ENCODE results near the gene MAPKAP1. TPM values are rescaled to one million over a fixed set of nuclear protein-coding genes. Genes with fewer than 3 reads are reported as not detected.

The MAPKAP1 gene
- total RNA-seq, 4 donors from 2014 or later: 59.0 to 98.2 (median 70.9) TPM

DNA sequence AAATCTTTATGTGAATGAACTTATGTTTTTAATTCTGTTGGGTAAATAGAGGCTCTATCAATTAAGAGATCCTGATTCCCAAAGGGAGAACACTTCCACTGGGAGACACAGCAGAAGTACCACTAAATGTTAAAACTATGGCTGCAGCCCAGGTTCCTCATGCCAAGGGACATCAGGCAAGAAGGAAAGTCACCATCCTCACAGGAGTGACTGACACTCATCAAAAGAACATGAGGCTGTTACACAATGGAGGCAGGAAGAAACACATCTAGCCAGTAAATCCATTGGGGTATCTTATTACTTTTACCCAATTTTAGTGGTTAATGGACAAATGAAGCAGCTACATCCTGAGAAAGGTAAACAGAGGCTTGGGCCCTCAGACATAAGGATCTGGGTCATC, 94.4 kb downstream of the MAPKAP1 start:
- Histone ChIP-seq H3K36me3 (no peaks in the 10 kb centered on the region), H3K4me3 (no peak overlapping the region), H3K27ac (no peak overlapping the region), H3K27me3 (no peaks in the 10 kb centered on the region), H3K9me3 (no peaks in the 10 kb centered on the region), H3K4me1 (no peaks in the 10 kb centered on the region)
- no peak for TF ChIP-seq POLR2A (IDR thresholded peaks at IDR 0.05)
- TF ChIP-seq, protein P1, sequence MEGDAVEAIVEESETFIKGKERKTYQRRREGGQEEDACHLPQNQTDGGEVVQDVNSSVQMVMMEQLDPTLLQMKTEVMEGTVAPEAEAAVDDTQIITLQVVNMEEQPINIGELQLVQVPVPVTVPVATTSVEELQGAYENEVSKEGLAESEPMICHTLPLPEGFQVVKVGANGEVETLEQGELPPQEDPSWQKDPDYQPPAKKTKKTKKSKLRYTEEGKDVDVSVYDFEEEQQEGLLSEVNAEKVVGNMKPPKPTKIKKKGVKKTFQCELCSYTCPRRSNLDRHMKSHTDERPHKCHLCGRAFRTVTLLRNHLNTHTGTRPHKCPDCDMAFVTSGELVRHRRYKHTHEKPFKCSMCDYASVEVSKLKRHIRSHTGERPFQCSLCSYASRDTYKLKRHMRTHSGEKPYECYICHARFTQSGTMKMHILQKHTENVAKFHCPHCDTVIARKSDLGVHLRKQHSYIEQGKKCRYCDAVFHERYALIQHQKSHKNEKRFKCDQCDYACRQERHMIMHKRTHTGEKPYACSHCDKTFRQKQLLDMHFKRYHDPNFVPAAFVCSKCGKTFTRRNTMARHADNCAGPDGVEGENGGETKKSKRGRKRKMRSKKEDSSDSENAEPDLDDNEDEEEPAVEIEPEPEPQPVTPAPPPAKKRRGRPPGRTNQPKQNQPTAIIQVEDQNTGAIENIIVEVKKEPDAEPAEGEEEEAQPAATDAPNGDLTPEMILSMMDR (IDR thresholded peaks at IDR 0.05): no peak
- no peak for DNase-seq

DNA sequence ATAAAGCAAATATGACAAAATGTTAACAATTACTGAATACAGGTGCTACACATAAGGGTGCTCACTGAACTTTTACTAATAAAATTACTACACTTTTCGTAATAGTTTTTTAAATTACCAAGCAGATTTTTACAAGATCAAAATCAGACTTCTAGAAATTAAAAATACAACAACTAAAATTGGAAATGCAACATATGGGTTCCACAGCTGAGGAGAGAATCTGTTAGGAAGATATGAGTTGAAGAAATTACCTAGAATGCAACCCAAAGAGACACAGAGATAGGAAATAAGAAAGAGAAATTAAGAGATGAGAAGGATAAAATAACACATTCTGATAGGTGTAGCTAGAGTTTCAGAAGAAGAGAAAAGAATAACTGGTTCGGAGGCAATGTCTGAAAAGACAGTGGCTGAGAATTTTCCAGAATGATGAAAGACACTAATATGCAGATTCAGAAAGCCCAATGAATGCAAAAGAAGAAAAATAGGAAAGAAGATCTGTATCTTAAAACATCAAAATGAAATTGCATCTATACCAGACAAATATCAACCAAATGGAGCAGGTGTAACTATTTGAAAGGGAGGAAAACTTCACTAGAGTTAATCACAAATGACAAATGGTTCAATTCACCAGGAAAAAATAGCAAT, 95.8 kb downstream of the MAPKAP1 start:
- no peak for DNase-seq
- H3K27ac ChIP-seq: no peak overlapping the region
- H3K4me3 ChIP-seq: no peak overlapping the region
- TF ChIP-seq, protein P1 (IDR thresholded peaks at IDR 0.05): no peak
- TF ChIP-seq POLR2A (IDR thresholded peaks at IDR 0.05): no peak
- H3K4me1 ChIP-seq: no peaks in the 10 kb centered on the region
- H3K27me3 ChIP-seq: no peaks in the 10 kb centered on the region
- H3K36me3 ChIP-seq: no peaks in the 10 kb centered on the region
- no peaks in the 10 kb centered on the region for H3K9me3 ChIP-seq

DNA sequence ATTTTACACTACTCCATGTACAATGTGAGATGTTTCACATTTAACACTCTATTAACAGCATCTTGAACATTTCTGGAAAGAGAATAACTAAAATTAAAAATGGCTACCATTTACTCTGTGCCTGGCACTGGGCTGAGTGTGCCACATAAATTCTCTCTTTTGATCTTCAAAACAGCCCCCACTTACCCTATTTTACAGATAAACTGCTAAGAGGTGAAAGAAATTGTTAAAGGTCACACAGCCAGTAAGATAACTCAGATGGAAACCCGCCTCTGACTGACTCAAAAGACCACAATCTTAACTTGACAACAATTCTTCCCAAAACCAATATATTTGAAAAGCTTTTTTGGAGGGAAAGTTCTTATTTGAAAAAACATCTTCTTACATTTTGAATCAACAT, 97.3 kb downstream of the MAPKAP1 start:
- Histone ChIP-seq H3K4me3 (no peak overlapping the region), H3K36me3 (no peaks in the 10 kb centered on the region), H3K27ac (no peak overlapping the region), H3K4me1 (no peaks in the 10 kb centered on the region), H3K9me3 (no peaks in the 10 kb centered on the region), H3K27me3 (no peaks in the 10 kb centered on the region)
- no peak for TF ChIP-seq POLR2A (IDR thresholded peaks at IDR 0.05)
- TF ChIP-seq, protein P1 (IDR thresholded peaks at IDR 0.05): no peak
- DNase-seq: no peak

DNA sequence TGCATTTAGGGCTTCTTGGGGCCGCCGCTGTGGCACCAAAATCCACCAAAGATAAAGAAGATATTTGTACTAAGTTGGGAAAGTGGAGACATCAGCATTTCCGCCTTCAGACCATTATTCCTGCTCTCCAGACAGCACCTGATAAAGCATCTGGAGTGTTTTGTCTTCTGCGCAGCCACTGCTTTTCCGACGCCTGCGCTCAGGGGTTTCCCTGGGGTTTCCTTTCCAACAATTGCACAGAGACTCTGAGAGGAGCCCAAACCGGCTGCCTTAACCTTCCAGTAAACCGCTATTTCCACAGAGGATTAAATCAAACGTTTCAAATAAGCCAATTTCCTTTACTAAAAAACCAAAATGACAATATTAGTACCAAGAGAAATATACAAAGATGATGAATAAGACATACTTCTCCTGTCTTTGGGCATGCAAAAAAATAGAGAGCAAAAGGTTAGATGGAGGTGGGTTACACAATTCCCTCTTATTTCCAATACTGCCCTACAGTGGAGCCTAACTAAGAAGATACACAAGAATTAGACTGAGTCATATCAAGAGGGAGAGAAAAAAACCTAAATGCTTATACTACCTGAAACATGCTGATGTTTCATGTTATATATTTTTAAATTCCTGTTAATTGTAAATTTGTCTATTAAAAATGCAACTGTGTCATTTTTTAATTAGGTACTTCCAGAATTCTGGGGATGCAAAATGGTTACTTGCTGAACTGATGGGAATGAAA, 98.4 kb downstream of the MAPKAP1 start:
- Histone ChIP-seq H3K4me1 (no peaks in the 10 kb centered on the region), H3K4me3 (no peak overlapping the region), H3K9me3 (no peaks in the 10 kb centered on the region), H3K27ac (no peak overlapping the region), H3K36me3 (no peaks in the 10 kb centered on the region), H3K27me3 (no peaks in the 10 kb centered on the region)
- no peak for DNase-seq
- TF ChIP-seq, protein P1 (IDR thresholded peaks at IDR 0.05): no peak
- no peak for TF ChIP-seq POLR2A (IDR thresholded peaks at IDR 0.05)

DNA sequence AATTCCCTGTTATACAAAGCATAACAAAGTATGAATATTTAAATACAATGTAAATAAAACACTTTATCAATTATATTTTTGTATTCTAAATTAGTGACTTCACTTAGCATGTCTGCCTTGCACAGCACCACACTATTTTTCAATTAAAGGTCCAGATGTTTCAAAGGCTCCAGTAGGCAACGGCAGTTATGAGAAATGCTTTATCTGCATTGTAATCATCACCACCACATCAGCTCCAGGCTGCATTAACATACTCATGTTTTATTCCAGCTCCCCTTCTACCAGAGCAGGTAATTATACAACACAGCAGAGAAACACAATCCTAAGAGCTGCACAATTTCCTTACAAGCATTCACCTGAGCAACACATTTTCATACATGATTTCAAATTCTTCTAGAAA, 102.8 kb downstream of the MAPKAP1 start:
- TF ChIP-seq, protein P1 (IDR thresholded peaks at IDR 0.05): no peak
- TF ChIP-seq POLR2A (IDR thresholded peaks at IDR 0.05): no peak

More for the DNA sequence above, 102.8 kb downstream of the MAPKAP1 start:
- Histone ChIP-seq H3K4me1 (peaks cover 0 to 3% (median 0%) of the 10 kb centered on the region in 4 donors), H3K4me3 (no peak overlapping the region), H3K36me3 (no peaks in the 10 kb centered on the region), H3K27ac (no peak overlapping the region), H3K9me3 (no peaks in the 10 kb centered on the region), H3K27me3 (no peaks in the 10 kb centered on the region)
- no peak for DNase-seq

Data from Peyer's patch (tissue), 4 donors.